ENCODE measurements around the gene AEN. TPM values are rescaled to one million over a fixed set of nuclear protein-coding genes. Genes with fewer than 3 reads are reported as not detected.
A peak's percentile ranks its signal among the peaks of the same experiment; 100 is the strongest.

AEN gene
- total and polyA plus RNA-seq, 11 donors, result 3.8 to 21.8 (median 6.6) TPM

DNA sequence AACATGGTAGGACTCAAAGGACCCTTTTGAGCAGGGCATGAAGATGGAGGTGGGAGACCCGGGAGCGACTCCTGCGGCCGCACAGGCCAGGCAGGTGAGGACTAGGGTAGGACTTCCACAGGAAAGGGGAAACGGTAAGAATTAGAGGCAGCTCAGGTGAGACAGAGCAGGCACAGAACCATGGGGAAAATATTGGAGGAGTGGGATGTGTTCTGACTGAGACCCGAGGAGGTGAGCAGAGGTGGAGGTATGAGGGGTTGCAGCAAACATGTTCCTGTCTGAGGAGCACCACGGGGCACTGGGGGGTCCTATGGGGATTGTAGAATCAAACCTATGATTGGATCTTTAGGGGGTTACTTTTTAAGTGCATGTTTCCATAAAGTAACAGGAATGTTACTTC lies 16.3 kb downstream of the AEN start:
- no peak overlapping the region for H3K4me3 ChIP-seq
- H3K27ac ChIP-seq, result peak overlapping the region in 9 of 12 donors; percentile 74 to 96 (median 83)
- ATAC-seq (no peak), DNase-seq (no peak)
- 76 to 87% (median 81%) methylated on average over 7 of the region's 7 CpGs for WGBS, 4 donors
- H3K36me3 ChIP-seq, result peaks cover 0 to 7% (median 3%) of the 10 kb centered on the region in 9 donors
- H3K4me1 ChIP-seq, result peaks cover 0 to 71% (median 19%) of the 10 kb centered on the region in 12 donors
- TF ChIP-seq, protein P1, sequence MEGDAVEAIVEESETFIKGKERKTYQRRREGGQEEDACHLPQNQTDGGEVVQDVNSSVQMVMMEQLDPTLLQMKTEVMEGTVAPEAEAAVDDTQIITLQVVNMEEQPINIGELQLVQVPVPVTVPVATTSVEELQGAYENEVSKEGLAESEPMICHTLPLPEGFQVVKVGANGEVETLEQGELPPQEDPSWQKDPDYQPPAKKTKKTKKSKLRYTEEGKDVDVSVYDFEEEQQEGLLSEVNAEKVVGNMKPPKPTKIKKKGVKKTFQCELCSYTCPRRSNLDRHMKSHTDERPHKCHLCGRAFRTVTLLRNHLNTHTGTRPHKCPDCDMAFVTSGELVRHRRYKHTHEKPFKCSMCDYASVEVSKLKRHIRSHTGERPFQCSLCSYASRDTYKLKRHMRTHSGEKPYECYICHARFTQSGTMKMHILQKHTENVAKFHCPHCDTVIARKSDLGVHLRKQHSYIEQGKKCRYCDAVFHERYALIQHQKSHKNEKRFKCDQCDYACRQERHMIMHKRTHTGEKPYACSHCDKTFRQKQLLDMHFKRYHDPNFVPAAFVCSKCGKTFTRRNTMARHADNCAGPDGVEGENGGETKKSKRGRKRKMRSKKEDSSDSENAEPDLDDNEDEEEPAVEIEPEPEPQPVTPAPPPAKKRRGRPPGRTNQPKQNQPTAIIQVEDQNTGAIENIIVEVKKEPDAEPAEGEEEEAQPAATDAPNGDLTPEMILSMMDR (IDR thresholded peaks at IDR 0.05), result no peak
- TF ChIP-seq POLR2A (IDR thresholded peaks at IDR 0.05), result no peak
- intact Hi-C loops (cut with DNase I), result no loop called here
- H3K27me3 ChIP-seq, result no peaks in the 10 kb centered on the region
- no peaks in the 10 kb centered on the region for H3K9me3 ChIP-seq

DNA sequence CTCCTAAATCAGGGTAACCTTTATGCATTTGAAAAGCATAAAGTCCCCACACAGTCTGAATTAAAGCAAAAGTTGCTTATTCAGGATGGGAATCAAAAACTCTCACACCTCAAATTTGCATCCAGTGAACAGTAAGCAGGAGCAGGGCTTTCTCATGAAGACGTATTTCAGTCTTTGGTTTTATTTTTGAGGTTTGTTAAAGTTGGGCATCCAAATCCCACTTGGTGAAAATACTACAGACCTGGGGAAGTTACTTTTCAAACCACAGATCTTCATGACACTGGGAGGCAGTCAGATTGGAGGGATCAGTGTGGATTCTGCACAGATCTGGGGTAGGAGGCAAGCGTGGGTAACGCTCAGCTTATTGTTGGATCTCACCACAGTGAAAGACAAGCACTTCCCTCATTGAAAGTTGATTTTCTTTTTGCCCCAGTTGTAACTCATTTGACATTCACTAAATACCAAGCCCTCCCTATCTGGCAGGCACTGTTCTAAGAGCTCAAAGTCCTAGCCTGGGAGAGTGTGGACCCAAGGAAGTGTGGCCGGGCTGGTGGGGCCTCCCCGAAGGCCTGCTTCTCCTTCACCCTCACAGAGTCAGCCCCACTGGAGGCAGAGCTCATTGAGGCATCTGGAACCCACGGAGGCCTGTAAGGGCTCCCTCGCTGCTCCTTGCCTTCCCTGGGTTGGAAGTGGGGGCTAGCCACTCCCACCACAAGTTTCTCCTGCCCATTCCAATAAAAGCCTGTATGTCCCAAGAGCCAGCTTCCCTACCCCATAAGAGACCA lies 16.9 kb downstream of the AEN start:
- peaks cover 0 to 66% (median 19%) of the 10 kb centered on the region in 12 donors for H3K4me1 ChIP-seq
- DNase-seq (no peak), ATAC-seq (peak; percentile 2 to 21 (median 8))
- no peak for TF ChIP-seq POLR2A (IDR thresholded peaks at IDR 0.05)
- TF ChIP-seq, protein P1 (IDR thresholded peaks at IDR 0.05), result no peak
- peaks cover 0 to 7% (median 0%) of the 10 kb centered on the region in 9 donors for H3K36me3 ChIP-seq
- H3K27ac ChIP-seq, result peak overlapping the region; percentile 52 to 96 (median 84)
- 75 to 85% (median 76%) methylated on average over 6 to 7 of the region's 7 CpGs for WGBS, 4 donors
- no peaks in the 10 kb centered on the region for H3K9me3 ChIP-seq
- intact Hi-C loops (cut with DNase I), result no loop called here
- no peaks in the 10 kb centered on the region for H3K27me3 ChIP-seq
- peak overlapping the region in 9 of 12 donors; percentile 50 to 67 (median 54) for H3K4me3 ChIP-seq

DNA sequence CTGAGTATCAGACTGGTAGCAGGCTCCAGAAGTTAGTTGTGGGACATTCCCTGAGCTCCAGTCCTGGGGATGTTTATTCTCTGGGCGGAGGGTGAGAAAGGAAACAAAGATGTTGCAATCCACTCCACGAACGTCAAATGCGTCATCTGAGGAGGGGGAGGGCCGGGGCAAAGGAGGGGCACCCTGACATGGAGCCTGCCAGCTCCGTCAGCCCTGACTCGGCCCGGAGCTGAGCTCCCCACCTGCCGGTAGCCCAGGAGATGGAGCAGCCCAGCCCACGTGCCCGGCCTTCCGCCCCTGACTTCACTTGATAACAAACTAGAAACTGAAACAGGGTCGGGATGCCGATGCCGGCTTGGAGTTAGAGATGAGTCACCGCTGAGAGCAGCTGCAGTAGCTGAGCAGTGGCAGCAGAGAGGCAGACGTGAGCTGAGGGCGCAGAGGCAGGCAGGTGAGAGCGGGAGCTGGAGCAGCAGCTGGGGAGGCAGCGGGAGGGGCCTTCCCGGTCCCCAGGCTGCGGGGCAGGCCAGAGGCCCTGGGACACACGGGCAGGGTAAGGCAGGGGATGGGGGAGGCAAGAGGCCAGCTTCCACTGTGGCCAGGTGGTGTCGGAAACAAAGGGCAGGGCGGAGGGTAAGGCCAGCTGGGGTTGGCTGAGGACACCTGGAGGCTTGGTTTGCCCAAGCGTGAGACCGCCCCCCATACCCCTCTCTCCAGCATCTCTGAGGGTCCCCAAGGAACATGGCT lies 17.7 kb downstream of the AEN start, which contains the start of gene ISG20:
Gene ISG20, plus strand, starts transcription at position 391 of the 747 bp plus-strand sequence. Its CDS starts 351 bp downstream, at position 742.
- Histone ChIP-seq H3K9me3 (no peaks in the 10 kb centered on the region), H3K36me3 (peaks cover 0 to 3% (median 0%) of the 10 kb centered on the region in 9 donors), H3K27me3 (no peaks in the 10 kb centered on the region), H3K27ac (peak within 1 kb of the TSS; percentile 52 to 96 (median 84)), H3K4me1 (peaks cover 0 to 66% (median 19%) of the 10 kb centered on the region in 12 donors), H3K4me3 (peak within 1 kb of the TSS; percentile 15 to 67 (median 52))
- peak in 1 of 2 donors; percentile 53 for TF ChIP-seq POLR2A (IDR thresholded peaks at IDR 0.05)
- TF ChIP-seq, protein P1 (IDR thresholded peaks at IDR 0.05), result peak in 10 of 12 donors; percentile 11 to 58 (median 32)
- ATAC-seq (peak; percentile 85 to 96 (median 94)), DNase-seq (peak; percentile 87 to 93 (median 90))
- intact Hi-C loops (cut with DNase I), result no loop called here
- 7 to 15% (median 12%) methylated on average over 23 to 27 of the region's 27 CpGs for WGBS, 4 donors

Measured in heart left ventricle (tissue), 16 donors.